HG02623 (cell line): ENCODE measurements around the gene MT3.

ENCODE experiments used
- ATAC-seq: cut with Tn5 transposase; IDR thresholded peaks from one replicate; pipeline ENCODE4 v1.9.1; 2021; ENCODE audit warnings: moderate library complexity; ENCODE audit not compliant: unreplicated experiment

The MT3 gene

DNA sequence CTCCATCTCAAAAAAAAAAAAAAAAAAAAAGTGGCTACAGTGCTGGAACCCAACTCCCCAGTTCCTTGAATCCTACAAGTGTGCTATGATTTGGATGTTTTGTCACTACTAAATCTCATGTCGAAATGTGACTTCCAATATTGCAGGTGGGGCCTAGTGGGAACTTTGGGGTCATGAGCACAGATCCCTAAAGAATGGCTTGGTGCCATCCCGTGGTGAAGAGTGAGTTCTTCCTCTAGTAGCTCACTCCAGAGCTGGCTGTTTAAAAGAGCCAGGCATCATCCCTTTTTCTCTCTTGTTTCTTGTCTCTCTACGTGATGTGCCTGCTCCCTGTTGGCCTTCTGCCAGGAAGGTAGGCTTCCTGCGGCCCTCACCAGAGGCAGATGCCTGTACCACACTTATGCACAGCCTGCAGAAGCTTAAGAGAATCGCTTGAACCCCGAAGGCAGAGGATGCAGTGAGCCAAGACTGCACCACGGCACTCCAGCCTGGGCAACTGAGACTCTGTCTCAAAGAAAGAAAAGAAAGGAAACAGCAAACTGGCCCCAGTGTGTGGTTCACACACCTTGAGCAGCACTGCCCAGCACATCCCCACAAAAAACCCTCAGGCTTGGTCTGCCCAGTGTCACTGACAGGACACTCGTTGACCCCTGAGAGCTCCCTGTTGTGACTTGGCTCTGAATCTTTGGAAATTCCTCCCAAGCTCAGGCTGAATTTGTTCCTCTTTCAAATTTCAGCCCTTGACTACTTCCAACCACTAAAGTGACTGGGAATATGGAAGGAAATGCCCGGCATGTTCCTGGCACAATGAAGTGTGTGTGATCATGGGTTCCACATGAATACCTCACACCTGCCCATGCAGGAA, 39.4 kb downstream of the MT3 start:
- no peak for ATAC-seq

GRCh38 chr16:56629531-56629930, 40.2 kb downstream of the MT3 start:
- ATAC-seq, result no peak

DNA sequence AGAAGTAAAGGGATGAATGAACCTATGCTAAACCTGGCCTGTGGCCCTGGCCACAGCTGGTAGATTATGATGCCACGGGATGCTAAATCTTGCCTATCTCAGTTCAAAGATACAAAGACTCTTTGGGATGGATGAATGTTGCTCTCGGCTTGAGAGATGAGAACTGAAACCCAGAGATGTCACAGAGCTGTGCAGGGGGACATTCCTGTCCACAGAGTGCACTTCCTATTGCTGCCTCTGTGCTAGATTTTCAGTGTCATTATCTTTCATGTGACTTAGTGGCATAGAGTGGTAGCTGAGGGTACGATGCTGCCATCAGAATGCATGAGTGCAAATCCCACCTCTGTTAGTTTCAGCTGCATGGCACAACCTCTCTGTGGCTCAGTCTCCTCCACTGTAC, 40.8 kb downstream of the MT3 start:
- ATAC-seq, result no peak

GRCh38 chr16:56631197-56631596, 41.9 kb downstream of the MT3 start:
- no peak for ATAC-seq

GRCh38 chr16:56631832-56632155, 42.5 kb downstream of the MT3 start:
- no peak for ATAC-seq

- ATAC-seq, result no peak
Measured at GRCh38 chr16:56632156-56632847, 43.0 kb downstream of the MT3 start, which contains the start of gene MT1M. Gene MT1M, plus strand, starts transcription at chr16:56632659. Its CDS starts 73 bp downstream, at chr16:56632732.

DNA sequence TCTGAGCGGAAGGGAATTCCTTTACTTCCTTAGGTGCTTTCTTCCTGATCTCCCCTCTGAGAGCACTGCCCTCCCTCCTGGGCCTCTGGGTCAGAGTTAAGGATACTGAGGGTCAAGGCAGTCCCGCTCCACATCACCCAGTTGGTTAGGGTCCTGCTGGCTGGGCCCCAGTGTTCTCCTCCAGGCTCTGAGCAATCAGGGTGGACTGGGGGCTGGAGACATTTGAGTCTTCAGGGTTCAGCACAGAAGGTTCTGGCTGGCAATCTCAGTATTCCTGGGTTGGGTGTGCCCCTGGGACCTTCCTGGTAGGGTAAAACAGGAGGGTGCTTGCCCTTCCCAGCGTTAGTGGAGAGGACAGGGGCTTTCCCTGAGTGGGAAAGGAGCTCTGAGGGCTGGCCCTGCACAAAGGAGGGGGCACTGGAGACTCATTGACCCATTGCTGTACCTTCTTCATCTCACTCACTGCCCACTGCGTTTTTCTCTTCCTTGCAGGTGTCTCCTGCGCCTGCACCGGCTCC, 43.6 kb downstream of the MT3 start:
- ATAC-seq, result no peak

DNA sequence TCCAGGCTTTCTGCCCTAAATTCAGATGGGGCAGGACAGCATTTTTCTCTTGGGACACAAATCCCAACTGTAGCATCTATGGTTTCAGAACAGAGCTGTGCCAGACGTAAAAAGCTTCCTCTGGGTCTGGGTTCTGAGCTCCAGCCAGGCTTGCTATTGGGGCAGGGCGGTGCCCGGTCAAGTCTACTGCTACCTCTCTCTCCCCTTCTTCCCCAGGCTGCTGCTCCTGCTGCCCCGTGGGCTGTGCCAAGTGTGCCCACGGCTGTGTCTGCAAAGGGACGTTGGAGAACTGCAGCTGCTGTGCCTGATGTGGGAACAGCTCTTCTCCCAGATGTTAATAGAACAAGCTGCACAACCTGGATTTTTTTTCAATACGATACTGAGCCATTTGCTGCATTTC, 44.2 kb downstream of the MT3 start:
- ATAC-seq, result no peak

- no peak for ATAC-seq
Measured at GRCh38 chr16:56634715-56635440, 45.5 kb downstream of the MT3 start.

DNA sequence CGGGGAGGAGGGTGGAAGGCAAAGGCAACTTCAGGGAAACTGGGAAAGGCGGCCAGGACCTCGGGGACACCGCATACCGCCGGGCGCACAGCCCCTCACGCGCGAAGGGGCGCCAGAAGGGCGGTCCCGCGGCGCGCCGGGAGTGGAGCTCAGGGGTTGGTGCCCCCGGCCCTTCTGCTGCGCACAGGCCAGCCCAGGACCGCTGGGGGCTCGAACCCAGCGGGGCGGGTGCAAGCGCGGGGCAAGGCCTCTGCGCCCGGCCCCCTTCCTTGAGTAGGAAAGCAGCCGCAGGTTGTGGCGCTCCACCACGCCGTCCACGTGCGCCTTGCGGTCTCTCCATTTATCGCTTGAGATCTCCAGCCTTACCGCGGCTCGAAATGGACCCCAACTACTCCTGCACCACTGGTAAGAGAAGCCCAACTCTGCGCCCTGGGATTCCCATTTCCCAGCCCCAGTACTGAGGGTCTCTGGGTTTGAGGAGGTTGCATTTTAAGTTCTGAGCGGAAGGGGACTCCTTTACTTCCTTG, 46.2 kb downstream of the MT3 start:
- ATAC-seq, result no peak

DNA sequence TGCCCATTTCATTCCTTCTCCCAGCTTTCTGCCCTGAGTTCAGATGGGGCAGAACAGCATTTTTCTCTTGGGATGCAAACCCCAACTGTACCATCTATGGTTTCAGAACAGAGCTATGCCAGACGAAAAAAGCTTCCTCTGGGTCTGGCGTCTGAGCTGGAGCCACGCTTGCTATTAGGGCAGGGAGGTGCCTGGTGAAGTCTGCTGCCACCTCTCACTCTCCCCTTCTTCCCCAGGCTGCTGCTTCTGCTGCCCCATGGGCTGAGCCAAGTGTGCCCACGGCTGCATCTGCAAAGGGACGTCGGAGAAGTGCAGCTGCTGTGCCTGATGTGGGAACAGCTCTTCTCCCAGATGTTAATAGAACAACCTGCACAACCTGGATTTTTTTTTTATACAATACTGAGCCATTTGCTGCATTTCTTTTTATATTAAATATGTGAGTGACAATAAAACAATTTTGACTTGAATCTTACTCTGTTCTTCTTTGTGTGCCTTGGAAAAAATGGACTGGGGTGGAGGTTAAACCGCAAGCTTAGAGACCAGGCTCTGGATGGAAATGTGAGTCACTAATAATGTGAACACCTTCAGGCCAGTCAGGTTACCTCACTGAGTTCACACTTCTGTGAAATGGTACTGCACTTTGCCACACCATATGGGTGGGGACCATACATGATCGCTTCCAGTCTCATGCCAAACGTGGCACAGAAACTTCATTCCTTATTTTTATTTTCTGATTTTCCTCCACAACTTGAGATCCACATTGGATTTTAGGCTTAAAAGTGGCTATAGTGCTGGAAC, 47.5 kb downstream of the MT3 start:
- ATAC-seq, result no peak

GRCh38 chr16:56637814-56638750, 48.8 kb downstream of the MT3 start, which contains the start of gene MT1A:
Gene MT1A, plus strand, starts transcription at chr16:56638666. Its CDS starts 73 bp downstream, at chr16:56638739.
- no peak for ATAC-seq

DNA sequence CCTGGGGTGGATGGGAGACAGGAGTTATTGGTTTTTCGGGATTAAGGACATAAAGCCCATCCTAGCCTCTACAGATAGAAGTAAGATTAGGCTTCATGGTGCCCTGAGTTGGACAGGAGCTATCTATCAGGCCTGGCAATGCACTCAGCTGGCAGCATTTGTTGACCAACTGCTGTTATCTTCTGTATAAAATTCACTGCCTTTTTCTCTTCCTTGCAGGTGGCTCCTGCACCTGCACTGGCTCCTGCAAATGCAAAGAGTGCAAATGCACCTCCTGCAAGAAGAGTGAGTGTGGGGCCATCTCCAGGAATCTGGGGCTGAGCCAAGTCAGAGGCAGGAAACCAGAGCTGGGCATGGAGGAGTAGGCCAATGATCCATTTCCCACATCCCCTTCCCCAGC, 49.7 kb downstream of the MT3 start:
- ATAC-seq, result no peak

- ATAC-seq, result no peak
Measured at GRCh38 chr16:56640076-56640475, 50.7 kb downstream of the MT3 start.
